ENCODE data around the gene PEX11B.

The PEX11B gene, protein sequence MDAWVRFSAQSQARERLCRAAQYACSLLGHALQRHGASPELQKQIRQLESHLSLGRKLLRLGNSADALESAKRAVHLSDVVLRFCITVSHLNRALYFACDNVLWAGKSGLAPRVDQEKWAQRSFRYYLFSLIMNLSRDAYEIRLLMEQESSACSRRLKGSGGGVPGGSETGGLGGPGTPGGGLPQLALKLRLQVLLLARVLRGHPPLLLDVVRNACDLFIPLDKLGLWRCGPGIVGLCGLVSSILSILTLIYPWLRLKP

DNA sequence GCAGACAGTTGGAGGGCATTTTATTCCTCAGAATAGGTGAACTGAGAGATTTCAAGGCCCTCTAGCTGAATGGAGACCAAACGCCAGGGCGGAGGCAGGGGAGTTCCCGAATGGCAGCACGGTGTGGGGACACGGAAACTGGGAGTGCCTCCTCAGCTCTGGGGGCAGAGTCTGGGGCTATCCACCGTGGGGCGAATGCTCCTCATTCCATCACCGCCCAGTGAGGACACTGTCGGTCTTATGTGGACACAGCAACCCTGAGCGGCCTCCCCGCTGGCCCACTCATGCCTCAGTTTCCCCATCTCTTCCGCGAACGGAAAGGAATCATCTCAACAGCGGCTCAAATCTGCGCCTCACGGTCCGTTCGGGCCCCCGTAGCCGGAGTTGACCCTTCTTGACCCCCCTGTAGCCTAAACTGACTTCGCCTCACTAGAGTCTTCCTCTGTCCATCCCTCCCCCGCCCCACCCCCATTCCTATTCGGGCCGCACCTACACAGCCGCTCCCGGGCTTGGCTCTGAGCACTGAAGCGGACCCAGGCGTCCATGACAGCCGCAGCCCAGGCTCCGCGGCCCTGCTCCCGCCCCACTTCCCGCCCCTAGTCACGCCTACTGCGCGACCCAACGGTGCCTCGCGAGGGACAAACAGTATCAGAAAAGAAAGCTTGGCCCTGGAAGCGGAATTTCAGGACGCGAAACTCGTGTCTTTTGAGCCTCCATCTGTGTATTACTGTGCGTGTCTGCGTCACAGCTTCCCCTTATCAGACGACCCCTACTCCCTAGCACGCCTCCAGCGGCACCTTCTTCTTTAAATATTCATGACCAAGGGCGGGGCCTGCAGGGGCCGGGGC lies at the start of gene PEX11B:
PEX11B (minus strand) TSS at position 574 of the 848 bp plus-strand sequence; CDS start at position 545, 29 bp downstream.
- DNase-seq = peak; percentile 83 to 92

DNA sequence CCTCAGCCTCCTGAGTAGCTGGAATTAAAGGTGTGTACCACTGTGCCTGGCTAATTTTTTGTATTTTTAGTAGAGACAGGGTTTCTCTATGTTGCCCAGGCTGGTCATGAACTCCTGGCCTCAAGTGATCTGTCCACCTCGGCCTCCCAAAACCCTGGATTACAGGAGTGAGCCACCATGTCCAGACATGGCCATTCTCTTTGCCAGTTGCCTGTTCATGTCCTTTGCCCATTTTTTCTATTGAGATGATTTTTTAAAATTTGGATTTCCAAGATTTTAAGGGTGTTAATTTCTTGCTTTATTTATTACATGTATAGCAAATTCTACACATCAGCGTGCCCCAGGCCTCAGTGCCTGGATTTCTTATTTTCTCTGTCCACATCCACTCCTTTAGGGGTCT lies 48.8 kb upstream of the PEX11B start:
- DNase-seq = no peak

DNA sequence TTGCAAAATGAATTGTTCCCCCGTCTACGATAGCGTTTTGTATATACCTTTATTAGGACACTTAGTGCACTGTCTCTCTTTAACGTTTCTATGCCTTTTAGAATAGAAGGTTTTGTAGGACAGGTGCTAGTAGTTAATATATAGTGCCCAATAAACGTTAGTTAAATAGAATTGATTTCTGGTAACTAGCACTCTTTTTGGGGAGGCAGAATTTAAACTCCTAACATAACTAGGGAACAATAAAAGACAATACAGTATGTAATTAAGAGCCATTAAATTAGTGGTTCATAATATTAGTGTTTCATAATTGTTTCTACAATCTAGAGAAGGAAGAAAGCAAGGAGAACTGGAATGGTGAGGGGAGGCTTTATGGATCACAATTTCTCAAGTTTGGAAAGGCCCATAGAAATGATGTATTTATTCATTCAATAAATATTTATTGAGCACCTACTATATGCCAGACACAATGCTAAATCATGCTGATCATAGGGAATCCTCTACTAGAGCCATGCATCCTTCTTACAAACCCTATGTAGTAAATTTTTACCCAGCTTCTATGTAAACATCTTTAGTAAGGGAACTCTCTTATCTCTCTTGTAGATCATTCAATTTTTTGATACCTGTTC lies 46.7 kb upstream of the PEX11B start:
- DNase-seq = no peak

DNA sequence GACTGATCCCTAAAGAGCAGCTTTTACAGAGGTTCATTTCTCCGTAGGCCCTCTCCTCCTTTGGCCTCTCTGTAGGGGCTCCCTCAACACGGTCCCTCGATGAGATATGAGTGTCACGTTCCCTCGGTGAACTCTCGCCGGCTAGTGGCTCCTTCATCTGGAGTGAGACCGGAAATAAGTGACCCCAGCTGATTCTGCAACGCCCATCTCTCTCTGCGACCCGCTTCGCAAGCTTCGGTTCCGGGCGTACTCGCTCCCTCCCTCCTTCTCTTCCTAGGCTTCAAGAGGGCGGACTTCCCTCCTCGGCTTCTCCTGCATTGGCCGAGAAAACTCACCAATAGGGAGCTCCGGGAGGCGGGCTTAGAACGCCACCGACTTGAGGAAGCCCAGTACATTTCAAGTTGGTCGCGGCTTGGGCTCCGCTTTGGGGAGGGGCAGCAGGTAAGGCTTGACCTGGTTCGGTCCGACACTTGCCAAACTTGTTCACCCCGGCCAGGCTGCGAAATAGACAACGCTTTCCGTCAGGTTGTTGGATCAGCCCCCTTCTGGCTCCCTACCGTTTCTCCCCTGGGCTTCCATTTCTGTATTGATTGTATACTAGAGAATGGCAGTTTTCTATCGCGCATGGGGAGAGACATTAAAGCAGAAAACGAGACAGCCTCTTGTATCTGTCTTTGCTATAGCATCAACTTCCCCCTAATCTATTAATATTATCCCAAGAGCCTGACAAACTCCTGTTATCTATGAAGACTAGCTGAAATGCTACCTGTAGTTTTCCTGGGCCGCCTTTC lies 46.0 kb upstream of the PEX11B start, which contains the start of the genes ANKRD34A and POLR3GL:
ANKRD34A (minus strand) TSS at position 248 of the 791 bp plus-strand sequence. CDS start 2,816 bp downstream, outside the sequence.
POLR3GL (plus strand) TSS at position 363 of the 791 bp plus-strand sequence. CDS start 10,176 bp downstream, outside the sequence.
- DNase-seq = peak; percentile 80 to 87

DNA sequence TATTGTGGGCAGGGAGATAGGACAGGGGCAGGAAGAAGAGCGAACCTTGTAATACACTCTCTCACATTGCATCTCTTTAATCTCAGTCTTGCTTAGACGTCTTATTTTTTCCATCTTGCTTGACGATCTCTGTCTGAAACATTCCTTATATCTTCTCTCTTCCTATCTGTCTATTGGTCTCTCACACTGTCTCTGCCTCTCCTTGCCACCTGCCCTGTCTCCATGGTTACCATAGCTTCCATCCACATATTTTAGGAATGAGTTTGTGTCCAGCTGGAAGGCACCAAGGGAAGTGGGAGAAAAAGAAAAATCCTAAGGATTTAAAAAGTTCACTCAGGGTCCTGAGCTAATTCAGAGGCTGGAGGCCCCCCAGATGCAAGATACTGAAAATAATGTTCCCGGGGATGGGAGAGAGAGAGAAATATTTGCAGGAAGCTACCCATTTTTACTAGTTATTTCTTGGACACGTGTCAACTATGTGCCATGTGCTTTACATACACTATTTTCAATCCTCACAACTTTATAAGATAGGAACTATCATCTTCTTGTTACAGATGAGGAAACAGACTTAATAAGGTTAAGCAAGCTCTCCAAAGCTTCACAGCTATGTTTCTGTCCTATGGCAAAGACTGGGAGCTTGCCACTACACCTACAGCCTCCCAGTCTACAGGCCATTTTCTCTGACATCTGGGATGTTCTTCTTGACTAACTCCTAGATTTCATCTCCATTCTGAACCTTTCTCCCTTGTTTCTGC lies 44.9 kb upstream of the PEX11B start:
- DNase-seq = no peak

DNA sequence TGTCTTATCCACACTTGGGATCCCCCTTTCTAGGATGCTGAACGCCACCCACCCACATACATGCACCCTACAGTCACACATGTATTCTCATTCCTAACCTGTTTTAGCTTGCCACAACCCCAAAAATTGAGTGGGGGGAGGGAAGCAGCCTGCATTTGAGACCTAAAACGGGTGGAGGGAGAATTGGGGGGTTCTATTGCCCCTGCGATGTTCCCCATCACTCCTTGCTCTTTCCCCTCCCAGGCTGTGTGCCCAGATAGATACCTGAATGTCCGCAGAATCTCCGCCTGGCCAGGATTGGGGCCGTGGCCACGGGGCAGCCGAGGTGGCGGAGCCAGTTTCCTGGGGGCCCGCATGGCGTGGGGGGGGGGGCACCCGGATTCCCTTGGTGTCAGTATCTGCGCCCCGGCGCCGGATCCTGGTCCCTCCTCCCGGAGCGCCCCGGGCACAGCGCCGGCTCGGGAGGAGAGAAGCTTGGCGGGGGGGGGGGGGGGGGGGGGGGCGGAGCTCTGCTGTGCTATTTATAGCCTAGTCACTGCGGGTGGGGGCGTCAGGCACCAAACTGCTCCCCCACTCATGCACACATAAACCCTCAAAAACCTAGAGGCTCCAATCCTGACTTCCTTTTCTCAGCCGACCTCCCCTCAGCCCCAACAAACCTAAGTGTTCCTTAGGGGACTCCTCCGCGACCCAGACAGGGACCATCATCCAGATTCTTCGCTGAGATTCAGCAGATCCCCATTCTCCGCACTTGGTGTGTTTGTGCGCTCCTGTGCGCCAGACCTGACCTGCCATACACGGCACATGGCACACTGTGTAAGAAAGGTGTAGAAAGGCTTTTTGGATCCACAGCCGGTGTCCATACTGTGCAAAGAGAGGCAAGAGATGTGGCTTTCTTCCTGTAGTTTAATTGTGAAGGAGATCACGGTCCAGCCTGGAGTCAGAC lies 43.9 kb upstream of the PEX11B start:
- DNase-seq = no peak

DNA sequence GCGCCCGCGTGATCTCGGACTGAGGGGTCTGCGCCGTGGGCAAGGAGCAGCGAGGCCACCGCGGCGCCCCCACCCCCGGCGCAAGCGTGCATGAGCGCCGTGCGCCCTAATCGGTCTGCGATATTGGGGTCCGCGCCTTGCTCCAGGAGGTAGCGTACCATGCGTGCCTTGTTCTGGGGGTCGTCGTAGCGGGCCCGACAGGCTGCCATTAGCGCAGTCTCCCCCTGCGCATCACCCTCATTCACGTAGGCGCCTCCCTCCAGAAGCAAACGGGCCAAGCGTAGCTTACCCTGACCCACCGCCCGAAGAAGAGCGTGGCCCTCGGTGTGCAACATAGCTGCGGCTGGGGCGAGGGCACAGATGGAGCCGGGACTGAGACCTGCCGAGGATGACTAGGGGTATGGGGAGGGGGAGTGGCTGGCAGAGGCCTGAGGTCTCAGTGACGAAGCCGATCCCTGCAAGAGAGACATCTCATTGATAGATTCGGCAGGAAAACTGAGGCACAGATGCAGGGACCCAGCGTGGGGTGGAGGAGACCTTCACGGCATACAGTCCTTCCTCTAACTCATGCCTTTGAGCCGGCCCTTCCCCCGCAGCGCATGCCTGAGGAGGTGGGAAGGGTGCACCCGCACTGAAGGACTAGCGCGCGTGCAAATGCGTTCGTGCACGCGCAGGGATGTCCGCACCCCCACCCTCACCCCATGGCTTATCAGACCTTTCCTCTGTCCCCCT lies 43.1 kb upstream of the PEX11B start:
- DNase-seq = peak in 1 of 2 donors; percentile 52

DNA sequence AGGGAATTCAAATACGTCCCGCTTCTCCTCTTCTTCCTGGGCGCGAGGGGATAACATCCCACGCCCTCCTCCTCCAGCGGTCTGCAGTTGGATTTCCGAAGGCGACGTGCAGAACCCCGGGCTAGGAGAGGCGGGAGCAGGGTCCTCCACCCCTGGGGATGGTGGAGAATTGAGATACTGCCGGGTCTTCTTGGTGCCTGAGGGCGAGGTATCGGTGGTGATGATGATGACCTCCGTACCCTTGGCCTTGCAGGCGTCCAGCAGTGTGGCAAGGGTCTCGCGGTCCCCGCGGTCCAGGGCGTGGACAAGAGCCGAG lies 42.5 kb upstream of the PEX11B start:
- no peak for DNase-seq

DNA sequence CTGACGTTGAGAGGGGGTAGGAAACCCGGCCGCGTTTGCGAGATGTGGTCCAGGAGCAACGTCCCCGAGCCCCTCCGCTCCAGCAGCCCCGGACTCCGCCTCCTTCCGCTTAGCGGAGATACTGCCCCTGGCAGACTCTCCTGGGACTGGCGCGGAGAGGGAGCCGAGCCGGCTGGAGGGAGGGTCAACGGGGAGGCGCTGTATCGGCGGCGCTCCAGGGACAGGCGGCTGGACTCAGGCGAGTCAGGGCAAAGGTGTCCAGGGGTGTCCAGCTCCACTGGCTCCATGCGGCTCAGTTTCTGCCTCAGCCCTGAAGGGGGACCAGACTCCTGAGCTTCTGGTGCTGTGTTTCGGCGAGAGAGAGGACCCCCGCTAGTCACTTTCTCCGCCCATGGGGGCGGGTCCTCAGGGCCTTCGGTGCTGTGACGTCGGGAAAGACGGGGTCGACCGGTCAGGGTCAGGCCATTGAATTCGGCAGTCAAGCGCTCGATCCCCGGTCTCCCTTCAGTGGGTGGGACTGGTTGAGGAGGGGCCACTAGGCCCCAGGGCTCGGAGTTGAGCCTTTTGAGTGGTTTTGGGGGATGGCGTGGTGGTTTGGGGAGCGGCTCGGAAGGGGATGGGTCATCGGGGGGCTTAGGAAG lies 42.1 kb upstream of the PEX11B start:
- no peak for DNase-seq

DNA sequence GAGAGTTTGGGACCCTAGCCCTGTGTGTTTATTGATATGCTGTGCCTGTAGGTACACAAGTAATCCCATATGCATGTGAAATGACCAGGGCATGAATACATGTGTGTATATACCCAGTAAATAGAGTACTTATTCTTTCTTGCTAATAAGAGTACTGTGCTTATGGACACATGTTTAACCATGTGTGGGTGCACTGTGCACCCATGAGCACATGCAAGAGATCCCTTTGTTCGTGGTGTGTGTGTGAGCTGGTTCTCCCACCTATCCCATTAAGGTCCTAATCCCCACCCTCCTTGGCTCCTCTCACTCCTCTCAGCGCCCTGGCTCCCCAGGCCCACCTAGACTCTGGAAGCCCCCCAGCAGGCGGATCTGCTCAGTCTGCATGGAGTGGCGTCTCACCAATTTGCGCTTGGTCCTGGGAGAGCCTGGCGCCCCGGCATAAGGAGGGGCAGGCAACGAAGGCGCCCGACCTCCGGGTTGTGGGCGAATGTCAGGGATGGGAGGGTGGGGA lies 41.5 kb upstream of the PEX11B start:
- DNase-seq = no peak

DNA sequence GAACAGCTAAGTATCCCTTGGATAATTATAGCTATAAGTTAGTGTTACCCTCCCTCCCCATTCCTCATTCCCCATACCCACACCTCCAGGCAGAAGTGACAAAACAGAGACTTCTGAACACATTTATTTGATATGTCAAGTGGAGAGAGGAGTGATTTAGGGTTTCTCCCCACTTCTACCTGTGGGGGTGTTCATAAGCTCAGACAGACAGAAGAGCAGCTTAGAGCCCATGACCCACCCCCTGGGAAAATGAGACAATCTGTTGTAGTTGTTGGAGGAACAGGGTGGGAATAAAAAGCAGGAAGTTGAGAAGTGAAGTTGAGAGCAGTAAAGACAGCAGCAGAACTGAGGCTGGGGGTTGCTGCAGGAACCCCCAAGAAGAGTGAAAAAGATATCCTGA lies 40.8 kb upstream of the PEX11B start:
- no peak for DNase-seq

DNA sequence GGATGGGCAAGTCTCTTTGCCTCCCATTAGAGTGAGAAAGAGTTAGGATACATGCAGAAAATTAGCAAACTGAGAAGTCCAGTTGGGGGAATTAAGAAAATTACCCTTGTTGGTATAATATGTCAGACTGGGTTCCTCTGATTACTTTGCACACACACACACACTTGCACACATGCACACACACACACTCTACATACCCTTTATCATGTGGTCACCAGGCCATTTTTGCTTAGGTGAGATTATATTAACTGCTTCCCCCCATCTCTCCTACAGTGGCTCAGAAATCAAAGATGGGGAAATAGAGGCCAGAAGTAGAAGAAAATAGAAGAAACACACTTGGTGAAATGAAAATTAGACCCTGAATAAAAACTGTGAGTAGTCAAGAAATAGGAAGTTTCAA lies 40.2 kb upstream of the PEX11B start:
- DNase-seq = no peak

DNA sequence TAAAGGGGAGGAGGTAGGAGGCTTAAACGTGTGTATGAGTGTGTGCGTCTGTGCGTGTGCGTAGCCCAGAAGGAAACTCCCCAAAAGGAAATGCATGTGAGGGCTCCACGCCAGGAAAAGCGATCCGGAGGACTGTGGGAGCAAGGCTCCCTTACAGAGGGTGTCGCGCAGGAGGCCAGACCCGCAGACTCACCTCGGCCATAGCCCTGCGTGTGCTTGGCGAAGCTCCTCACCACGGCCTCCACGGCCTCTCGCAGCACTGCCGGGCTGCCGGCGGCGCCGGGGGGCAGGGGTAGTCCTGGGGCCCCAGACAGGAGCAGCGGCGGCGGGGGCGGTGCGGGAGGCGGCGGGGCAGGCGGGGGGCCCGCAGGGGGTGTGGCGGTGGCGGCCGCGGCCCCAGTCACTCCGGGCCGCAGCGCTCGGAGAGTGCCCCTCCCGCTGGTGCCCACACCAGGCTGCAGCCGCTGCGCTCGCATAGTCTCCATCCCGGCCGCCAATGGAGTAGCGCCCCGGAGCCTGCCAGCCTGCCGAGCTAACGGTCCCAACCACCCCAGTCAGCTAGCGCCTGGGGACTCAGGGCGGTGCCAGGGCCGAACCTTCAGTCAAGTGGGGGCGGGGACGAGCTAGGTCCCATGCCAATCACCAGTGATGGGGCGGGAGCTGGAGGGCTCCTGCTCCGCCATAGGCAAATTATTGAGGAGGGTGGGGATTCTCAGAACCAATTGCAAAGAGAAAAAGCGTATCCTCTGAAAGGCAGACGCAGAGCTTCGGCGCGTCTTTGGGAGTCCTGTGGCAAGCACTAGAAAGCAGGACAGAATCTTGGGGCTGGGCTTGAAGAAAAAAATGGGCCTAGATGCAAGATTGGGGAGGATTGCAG lies 39.2 kb upstream of the PEX11B start, which contains the start of gene LIX1L:
LIX1L (minus strand) TSS at position 575 of the 877 bp plus-strand sequence; CDS start at position 485, 90 bp downstream.
- DNase-seq = peak; percentile 89 to 91

DNA sequence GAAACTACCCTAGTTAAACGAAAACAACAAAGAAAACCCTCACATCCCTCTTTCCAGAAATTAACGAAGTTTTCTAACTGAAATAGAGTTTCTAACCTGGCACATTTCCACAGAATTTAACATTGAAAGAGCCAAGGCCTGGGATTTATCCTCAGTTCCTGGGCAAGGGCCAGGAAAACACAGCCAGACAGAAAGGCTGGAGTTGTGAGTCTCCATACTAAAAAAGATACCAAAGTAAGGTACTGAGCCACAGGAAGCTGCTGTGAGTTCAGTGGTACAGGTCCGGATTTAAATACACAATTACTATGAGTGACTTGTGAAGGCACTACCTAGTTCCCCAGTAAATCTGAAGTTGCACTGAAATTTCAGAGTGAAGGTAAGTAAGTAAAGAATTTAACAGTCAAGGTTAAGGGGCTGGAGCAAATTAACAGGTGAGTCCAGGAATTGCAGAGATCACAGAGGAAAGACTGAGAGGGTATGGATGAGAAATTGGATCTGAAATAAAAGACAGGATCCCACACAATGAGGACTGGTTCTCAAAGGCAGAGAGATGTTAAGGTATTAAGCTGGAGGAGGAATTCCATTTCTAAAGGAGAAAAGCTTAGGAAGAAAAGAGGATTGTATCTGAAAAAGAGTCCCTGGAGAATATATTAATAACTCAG lies 38.4 kb upstream of the PEX11B start:
- no peak for DNase-seq

DNA sequence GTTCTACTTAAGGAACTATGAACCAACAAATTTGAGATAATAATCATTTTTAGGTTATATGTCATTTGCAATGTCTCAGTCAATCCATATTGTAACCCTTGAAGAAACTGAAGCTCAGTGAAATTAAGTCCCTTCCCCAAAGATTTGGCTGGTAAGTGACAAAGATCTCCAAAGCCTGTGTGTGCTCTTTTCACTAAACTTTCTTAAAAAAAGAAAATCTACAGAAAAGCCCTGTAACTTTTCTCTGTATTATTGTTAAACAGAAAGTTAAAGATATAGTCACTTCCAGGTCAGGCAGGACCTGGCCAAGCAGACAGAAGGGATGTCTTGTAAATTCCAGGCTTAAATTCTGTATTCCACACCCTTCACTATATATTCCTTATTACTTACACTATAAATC lies 37.8 kb upstream of the PEX11B start:
- no peak for DNase-seq

DNA sequence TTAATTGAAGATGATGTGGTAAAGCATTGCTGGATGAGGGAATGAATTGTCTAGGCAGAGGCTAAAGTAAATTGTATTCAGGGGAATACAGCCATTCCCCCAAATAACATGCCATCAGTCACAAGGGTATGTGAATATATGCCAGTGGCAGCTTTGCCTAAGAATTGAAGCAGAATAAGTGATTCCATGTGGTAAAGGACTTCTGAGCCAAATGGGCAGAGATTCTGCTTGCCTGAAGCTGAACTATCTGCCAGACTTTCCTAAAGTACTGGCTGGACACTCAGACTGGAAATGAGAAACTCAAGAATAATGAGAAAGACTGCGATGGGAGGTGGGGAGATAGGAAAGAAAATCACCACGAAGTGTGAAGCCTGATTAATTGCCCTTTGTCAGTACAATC lies 36.9 kb upstream of the PEX11B start:
- no peak for DNase-seq

DNA sequence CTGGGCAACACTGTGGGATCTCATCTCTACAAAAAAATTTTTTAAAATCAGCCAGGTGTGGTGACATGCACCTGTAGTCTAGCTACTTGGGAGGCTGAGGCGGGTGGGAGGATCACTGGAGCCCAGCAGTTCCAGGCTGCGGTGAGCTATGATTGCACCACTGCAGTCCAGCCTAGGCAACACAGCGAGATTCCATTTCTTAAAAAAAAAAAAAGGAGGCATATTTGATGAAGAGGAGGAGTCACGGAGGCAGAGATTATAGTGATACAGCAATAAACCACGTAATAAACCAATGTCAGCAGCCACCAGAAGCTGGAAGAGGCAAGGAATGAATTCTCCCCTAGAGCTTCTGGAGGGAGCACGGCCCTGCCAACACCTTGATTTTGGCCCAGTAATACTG lies 35.3 kb upstream of the PEX11B start:
- no peak for DNase-seq

DNA sequence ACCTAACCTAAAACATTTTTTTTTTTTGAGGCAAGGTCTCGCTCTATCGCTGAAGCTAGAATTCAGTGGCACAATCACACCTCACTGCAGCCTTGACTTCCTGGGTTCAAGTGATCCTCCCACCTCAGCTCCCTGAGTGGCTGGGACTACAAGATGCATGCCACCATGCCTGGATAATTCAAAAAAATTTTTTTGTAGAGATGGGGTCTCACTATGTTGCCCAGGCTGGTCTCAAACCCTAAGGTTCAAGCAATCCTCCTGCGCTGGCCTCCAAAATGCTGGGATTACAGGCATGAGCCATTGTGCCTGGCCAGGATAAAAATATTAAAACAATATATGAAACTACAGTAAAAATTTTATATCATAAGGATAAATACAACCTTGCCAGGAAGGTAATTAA lies 34.4 kb upstream of the PEX11B start:
- DNase-seq = no peak

Measured in stimulated activated CD4-positive, alpha-beta T cell treated with anti-CD3 and anti-CD28 coated beads, Interleukin-2, amount 100 ng/mL, for 48 hours (primary cell).